Cardiac atrium fibroblast (primary cell): ENCODE measurements around the gene RRAS2. TPM values are rescaled to one million over a fixed set of nuclear protein-coding genes. Genes with fewer than 3 reads are reported as not detected.

Source experiments
- total RNA-seq: library from RNA; depleted of rRNA; stranded (reverse); fragments of >200 nt; gene quantifications from 2 replicates; pipeline ENCODE4 v1.2.3, GENCODE V29; 2015

Gene RRAS2
- total RNA-seq = 110 and 140 TPM in 2 replicates

GRCh38 chr11:14358729-14359439, at the start of gene RRAS2:
Gene RRAS2, minus strand, starts transcription at chr11:14359183. Its CDS starts 313 bp downstream, at chr11:14358870.

Other genes starting within 250 kb of the RRAS2 start
- gene COPB1, start 140.6 kb upstream of the RRAS2 start, total RNA-seq = 189 and 226 TPM in 2 replicates
- 99.6 and 101 TPM in 2 replicates for gene PSMA1, start 161.2 kb upstream of the RRAS2 start, total RNA-seq